ENCODE results near the gene AGAP1. TPM values are rescaled to one million over a fixed set of nuclear protein-coding genes. Genes with fewer than 3 reads are reported as not detected.

Gene AGAP1
- polyA plus RNA-seq, 2 of the 4 experiments (the other 2 are of a cell fraction) = 20.2 to 21.9 TPM

DNA sequence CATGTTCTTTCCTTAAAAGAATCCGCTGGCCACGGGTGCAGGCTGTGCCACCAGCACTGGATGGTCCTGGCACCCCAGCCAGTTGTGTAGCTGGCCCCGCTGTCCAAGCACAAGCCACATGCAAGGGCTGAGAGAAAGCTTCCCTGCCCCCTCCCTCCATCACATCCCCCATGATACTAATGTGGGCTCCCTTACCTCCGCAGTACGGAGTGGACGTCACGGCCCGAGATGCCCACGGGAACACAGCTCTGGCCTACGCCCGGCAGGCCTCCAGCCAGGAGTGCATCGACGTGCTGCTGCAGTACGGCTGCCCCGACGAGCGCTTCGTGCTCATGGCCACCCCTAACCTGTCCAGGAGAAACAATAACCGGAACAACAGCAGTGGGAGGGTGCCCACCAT, 629.9 kb downstream of the AGAP1 start (continued):
- TF ChIP-seq, protein P1, sequence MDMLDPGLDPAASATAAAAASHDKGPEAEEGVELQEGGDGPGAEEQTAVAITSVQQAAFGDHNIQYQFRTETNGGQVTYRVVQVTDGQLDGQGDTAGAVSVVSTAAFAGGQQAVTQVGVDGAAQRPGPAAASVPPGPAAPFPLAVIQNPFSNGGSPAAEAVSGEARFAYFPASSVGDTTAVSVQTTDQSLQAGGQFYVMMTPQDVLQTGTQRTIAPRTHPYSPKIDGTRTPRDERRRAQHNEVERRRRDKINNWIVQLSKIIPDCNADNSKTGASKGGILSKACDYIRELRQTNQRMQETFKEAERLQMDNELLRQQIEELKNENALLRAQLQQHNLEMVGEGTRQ (IDR thresholded peaks at IDR 0.05) = no peak

DNA sequence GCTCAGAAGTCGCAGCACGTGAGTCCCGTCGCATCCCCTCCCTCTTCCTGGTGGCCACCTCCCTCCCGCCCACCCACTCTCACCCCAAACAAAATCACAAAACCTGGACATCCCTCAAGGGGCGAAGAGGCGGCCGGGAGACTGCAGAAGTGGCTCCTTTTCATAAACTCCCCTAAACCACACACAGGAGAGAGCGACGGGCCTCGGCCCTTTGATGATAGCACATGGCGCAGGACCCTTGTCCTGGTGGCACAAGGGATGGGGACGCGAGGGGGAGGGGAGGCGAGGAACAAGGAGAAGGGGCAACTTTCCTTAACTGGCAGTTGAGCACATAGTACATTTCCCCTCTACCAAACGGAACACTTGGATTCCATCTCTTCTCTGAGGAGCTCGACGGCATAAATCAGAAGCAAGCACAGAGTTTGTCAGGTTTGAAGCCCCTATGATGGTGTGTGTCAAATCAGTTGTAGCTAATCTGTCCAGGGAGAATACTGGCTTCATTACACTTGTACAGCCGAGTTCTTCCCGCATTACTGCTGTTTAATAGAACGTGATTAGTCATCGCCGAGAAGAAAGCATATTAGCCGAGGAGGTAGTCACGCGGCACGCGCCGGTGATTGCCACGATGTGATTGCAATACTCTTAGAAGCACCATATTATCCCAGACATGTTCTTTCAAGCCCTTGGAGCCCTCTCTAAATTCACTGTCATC, 630.5 kb downstream of the AGAP1 start:
- Histone ChIP-seq H3K4me3 (no peak overlapping the region), H3K4me2 (no peak overlapping the region), H3K9me3 (no peaks in the 10 kb centered on the region), H3K4me1 (no peaks in the 10 kb centered on the region), H3K27ac (no peak overlapping the region)
- DNase-seq (ENCODE audit: low read depth in 1 of 2, low spot score in 1 of 2) (no peak), FAIRE-seq (no peak), ATAC-seq (no peak)
- CTCF ChIA-PET = interaction anchor here (1.0 kb wide), 1 partner anchor 41 kb away, joined by 3 read pairs; no protein-coding TSS in a partner anchor
- WGBS (ENCODE audit: missing lambda C conversion rate) = 96% methylated on average over 23 of the region's 30 CpGs
- TF ChIP-seq HEYL (CRISPR knock-in tag; IDR thresholded peaks at IDR 0.05) (no peak), CHD4 (IDR thresholded peaks at IDR 0.05; ENCODE audit: borderline replicate concordance) (no peak), KDM1A (IDR thresholded peaks at IDR 0.05; ENCODE audit: low read depth) (no peak), JUN (IDR thresholded peaks at IDR 0.05) (no peak)
- TF ChIP-seq, protein P2, sequence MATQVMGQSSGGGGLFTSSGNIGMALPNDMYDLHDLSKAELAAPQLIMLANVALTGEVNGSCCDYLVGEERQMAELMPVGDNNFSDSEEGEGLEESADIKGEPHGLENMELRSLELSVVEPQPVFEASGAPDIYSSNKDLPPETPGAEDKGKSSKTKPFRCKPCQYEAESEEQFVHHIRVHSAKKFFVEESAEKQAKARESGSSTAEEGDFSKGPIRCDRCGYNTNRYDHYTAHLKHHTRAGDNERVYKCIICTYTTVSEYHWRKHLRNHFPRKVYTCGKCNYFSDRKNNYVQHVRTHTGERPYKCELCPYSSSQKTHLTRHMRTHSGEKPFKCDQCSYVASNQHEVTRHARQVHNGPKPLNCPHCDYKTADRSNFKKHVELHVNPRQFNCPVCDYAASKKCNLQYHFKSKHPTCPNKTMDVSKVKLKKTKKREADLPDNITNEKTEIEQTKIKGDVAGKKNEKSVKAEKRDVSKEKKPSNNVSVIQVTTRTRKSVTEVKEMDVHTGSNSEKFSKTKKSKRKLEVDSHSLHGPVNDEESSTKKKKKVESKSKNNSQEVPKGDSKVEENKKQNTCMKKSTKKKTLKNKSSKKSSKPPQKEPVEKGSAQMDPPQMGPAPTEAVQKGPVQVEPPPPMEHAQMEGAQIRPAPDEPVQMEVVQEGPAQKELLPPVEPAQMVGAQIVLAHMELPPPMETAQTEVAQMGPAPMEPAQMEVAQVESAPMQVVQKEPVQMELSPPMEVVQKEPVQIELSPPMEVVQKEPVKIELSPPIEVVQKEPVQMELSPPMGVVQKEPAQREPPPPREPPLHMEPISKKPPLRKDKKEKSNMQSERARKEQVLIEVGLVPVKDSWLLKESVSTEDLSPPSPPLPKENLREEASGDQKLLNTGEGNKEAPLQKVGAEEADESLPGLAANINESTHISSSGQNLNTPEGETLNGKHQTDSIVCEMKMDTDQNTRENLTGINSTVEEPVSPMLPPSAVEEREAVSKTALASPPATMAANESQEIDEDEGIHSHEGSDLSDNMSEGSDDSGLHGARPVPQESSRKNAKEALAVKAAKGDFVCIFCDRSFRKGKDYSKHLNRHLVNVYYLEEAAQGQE (IDR thresholded peaks at IDR 0.05) = no peak
- POLR2A ChIA-PET = no interaction called here

DNA sequence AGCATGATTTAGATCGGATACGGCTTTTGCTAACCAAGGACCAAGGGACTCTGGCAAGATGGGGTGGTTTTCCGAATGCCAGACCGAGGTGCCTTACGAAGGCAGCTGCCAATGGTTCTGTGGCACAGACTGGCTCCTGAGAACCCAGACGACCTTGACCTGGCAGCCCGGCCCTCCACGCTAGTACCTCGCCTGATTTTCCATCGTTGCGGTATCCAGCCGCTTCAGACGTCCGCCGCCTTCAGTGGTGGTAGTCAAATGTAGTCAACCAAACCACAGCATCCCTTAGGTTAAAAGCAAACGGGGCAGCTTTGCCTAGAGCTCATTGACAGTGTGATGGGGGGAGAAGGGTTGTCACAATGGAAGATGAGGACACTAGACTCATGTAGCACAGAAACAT, 631.7 kb downstream of the AGAP1 start:
- H3K9me3 ChIP-seq = no peaks in the 10 kb centered on the region
- ATAC-seq (no peak), DNase-seq (ENCODE audit: low read depth in 1 of 2, low spot score in 1 of 2) (no peak), FAIRE-seq (no peak)
- 90% methylated on average over 16 of the region's 16 CpGs for WGBS (ENCODE audit: missing lambda C conversion rate)
- H3K4me3 ChIP-seq = no peak overlapping the region
- no peak overlapping the region for H3K4me2 ChIP-seq
- TF ChIP-seq ZC3H11A (IDR thresholded peaks at IDR 0.05) (no peak), MAFK (IDR thresholded peaks at IDR 0.05; ENCODE audit: partially characterized antibody) (no peak), JUN (IDR thresholded peaks at IDR 0.05) (no peak), POLR2A (IDR thresholded peaks at IDR 0.05; ENCODE audit: low read length) (no peak), RARB (CRISPR knock-in tag; IDR thresholded peaks at IDR 0.05) (no peak), EHMT2 (IDR thresholded peaks at IDR 0.05; ENCODE audit: low read depth) (no peak), PHF8 (IDR thresholded peaks at IDR 0.05; ENCODE audit: borderline replicate concordance, low read depth) (no peak), CBX8 (IDR thresholded peaks at IDR 0.05) (no peak), ZNF302 (CRISPR knock-in tag; IDR thresholded peaks at IDR 0.05) (no peak), RNF2 (IDR thresholded peaks at IDR 0.05; ENCODE audit: borderline replicate concordance, low read depth) (no peak), EHF (CRISPR knock-in tag; IDR thresholded peaks at IDR 0.05) (no peak), FOSL2 (IDR thresholded peaks at IDR 0.05) (no peak), FOSL2 (CRISPR knock-in tag; IDR thresholded peaks at IDR 0.05) (no peak)
- TF ChIP-seq, protein P3, sequence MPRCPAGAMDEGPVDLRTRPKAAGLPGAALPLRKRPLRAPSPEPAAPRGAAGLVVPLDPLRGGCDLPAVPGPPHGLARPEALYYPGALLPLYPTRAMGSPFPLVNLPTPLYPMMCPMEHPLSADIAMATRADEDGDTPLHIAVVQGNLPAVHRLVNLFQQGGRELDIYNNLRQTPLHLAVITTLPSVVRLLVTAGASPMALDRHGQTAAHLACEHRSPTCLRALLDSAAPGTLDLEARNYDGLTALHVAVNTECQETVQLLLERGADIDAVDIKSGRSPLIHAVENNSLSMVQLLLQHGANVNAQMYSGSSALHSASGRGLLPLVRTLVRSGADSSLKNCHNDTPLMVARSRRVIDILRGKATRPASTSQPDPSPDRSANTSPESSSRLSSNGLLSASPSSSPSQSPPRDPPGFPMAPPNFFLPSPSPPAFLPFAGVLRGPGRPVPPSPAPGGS (IDR thresholded peaks at IDR 0.05) = no peak
- TF ChIP-seq, protein P4, sequence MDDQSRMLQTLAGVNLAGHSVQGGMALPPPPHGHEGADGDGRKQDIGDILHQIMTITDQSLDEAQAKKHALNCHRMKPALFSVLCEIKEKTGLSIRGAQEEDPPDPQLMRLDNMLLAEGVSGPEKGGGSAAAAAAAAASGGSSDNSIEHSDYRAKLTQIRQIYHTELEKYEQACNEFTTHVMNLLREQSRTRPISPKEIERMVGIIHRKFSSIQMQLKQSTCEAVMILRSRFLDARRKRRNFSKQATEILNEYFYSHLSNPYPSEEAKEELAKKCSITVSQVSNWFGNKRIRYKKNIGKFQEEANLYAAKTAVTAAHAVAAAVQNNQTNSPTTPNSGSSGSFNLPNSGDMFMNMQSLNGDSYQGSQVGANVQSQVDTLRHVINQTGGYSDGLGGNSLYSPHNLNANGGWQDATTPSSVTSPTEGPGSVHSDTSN (IDR thresholded peaks at IDR 0.05) = no peak
- ChIA-PET POLR2A (no interaction called here), CTCF (interaction anchor here (0.9 kb wide), 1 partner anchor 11 kb away, joined by 3 read pairs; no protein-coding TSS in a partner anchor)
- no peak overlapping the region for H3K27ac ChIP-seq
- H3K4me1 ChIP-seq = no peaks in the 10 kb centered on the region

Measured in A549 (cell line).